GM12878 (cell line): ENCODE data around the gene HEATR9. TPM values are rescaled to one million over a fixed set of nuclear protein-coding genes. Genes with fewer than 3 reads are reported as not detected.

Experiments used
- CBFB ChIP-seq: IDR thresholded peaks from 2 replicates; pipeline ENCODE4 v1.6.1; 2016; ENCODE audit warnings: antibody characterized with exemption, low read depth
- EZH2 ChIP-seq: IDR thresholded peaks from 2 replicates; pipeline ENCODE4 v1.6.1; 2012; ENCODE audit warnings: low read depth, mild to moderate bottlenecking, control low read depth, inconsistent platforms, low read length, borderline replicate concordance; ENCODE audit not compliant: control insufficient read depth
- NKRF ChIP-seq: fragments of 450-650 bp; conservative IDR thresholded peaks from 2 replicates; pipeline ENCODE4 v1.6.1; 2017; ENCODE audit warnings: mild to moderate bottlenecking, moderate library complexity
- NR2C2 ChIP-seq: IDR thresholded peaks from 2 replicates; pipeline ENCODE4 v1.6.1; 2011; ENCODE audit warnings: borderline replicate concordance, low read depth; ENCODE audit not compliant: control insufficient read depth, insufficient read length
- STAT1 ChIP-seq: fragments of 450-650 bp; conservative IDR thresholded peaks from 2 replicates; pipeline ENCODE4 v1.6.1; 2014; ENCODE audit warnings: antibody characterized with exemption, mild to moderate bottlenecking
- TCF7 ChIP-seq: IDR thresholded peaks from 2 replicates; pipeline ENCODE4 v1.6.1; 2014; ENCODE audit warnings: antibody characterized with exemption, borderline replicate concordance
- polyA plus RNA-seq, 11 experiments: library from polyadenylated mRNA; depleted of rRNA in 4 of 11; unstranded in 6 of 11; stranded (reverse) in 5 of 11; fragments of >200 nt; fragmentation: Nextera tagmentation in 4 of 11; fragmentation: Illumina TruSeq in 1 of 11; extraction: Ambion mirVana in 4 of 11; extraction: Trizol in 1 of 11; gene quantifications; 1 replicate in 1 of 11; 2 replicates in 10 of 11; pipeline versions ENCODE4 v1.2.1 to v1.2.3, GENCODE V29; 2011 to 2016; ENCODE audit warnings: inconsistent platforms in 2 of 11, missing spikeins in 2 of 11, low read depth in 1 of 11
- total RNA-seq, 4 experiments: library from RNA; depleted of rRNA in 3 of 4; stranded (reverse); fragments of >200 nt in 3 of 4; fragmentation: Illumina TruSeq in 1 of 4; extraction: Trizol in 1 of 4; gene quantifications; 2 replicates each; pipeline versions ENCODE4 v1.2.1 to v1.2.3, GENCODE V29; 2013 to 2021
- TF ChIP-seq, protein P1 (sequence below): fragments of 450-650 bp; IDR thresholded peaks from 2 replicates; pipeline ENCODE4 v1.6.1; 2016; ENCODE audit warnings: mild to moderate bottlenecking, moderate library complexity, borderline replicate concordance

HEATR9 gene
- total and polyA plus RNA-seq, 10 of the 15 experiments (the other 5 are each of a cell fraction or from before 2014, with no cell fraction given): 0.04 to 0.43 (median 0.13) TPM; not detected in 2

- TF ChIP-seq, protein P1, sequence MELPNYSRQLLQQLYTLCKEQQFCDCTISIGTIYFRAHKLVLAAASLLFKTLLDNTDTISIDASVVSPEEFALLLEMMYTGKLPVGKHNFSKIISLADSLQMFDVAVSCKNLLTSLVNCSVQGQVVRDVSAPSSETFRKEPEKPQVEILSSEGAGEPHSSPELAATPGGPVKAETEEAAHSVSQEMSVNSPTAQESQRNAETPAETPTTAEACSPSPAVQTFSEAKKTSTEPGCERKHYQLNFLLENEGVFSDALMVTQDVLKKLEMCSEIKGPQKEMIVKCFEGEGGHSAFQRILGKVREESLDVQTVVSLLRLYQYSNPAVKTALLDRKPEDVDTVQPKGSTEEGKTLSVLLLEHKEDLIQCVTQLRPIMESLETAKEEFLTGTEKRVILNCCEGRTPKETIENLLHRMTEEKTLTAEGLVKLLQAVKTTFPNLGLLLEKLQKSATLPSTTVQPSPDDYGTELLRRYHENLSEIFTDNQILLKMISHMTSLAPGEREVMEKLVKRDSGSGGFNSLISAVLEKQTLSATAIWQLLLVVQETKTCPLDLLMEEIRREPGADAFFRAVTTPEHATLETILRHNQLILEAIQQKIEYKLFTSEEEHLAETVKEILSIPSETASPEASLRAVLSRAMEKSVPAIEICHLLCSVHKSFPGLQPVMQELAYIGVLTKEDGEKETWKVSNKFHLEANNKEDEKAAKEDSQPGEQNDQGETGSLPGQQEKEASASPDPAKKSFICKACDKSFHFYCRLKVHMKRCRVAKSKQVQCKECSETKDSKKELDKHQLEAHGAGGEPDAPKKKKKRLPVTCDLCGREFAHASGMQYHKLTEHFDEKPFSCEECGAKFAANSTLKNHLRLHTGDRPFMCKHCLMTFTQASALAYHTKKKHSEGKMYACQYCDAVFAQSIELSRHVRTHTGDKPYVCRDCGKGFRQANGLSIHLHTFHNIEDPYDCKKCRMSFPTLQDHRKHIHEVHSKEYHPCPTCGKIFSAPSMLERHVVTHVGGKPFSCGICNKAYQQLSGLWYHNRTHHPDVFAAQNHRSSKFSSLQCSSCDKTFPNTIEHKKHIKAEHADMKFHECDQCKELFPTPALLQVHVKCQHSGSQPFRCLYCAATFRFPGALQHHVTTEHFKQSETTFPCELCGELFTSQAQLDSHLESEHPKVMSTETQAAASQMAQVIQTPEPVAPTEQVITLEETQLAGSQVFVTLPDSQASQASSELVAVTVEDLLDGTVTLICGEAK: no peak
- TF ChIP-seq EZH2 (no peak), STAT1 (no peak), CBFB (no peak), NR2C2 (no peak), NKRF (no peak), TCF7 (no peak)
Observed at GRCh38 chr17:35876534-35876933, 7.8 kb upstream of the HEATR9 start (continued).
